Measurements from ENCODE around the gene ALDH3B2. TPM values are rescaled to one million over a fixed set of nuclear protein-coding genes. Genes with fewer than 3 reads are reported as not detected.
A peak's percentile ranks its signal among the peaks of the same experiment; 100 is the strongest.
"Not testable (repeated sequence)": the region's sequence is repeated elsewhere in the genome, so short reads cannot be mapped to it uniquely, and the experiment has no call there.

Gene ALDH3B2
- 0.57 TPM for total RNA-seq
- 11.1 TPM for polyA plus RNA-seq
- long read RNA-seq, donor 1, result 0 reads
- long read RNA-seq, donor 2, result 0 reads
- long read RNA-seq, donor 3, result 0 reads
- long read RNA-seq, donor 4, result 0 reads
- long read RNA-seq, donor 5, result 0 reads
- long read RNA-seq, donor 6, result 0 reads
- long read RNA-seq, donor 7, result 0 reads
- long read RNA-seq, donor 8, result 0 reads
- long read RNA-seq, donor 9, result 0 reads
- long read RNA-seq, donor 10, result 0 reads

GRCh38 chr11:67674442-67674871 is at the start of gene ALDH3B2:
ALDH3B2 (minus strand) TSS chr11:67674623; CDS start chr11:67666935, 7,688 bp downstream.
- Histone ChIP-seq H3K27ac (ENCODE audit: low read depth in 1 of 2, low read length in 1 of 2) (no peak within 1 kb of the TSS), H3K36me3 (ENCODE audit: control insufficient read depth in 2 of 2, insufficient read depth in 2 of 2, low read length in 1 of 2) (no peaks in the 10 kb centered on the region), H3K27me3 (ENCODE audit: control insufficient read depth in 2 of 2, insufficient read depth in 1 of 2, low read length in 1 of 2) (no peaks in the 10 kb centered on the region), H3K4me3 (ENCODE audit: low read length in 2 of 2) (no peak within 1 kb of the TSS), H3K9me3 (ENCODE audit: control insufficient read depth in 2 of 2, insufficient read depth in 1 of 2, low read length in 1 of 2) (peaks cover 0 to 12% of the 10 kb centered on the region in 2 donors), H3K4me1 (ENCODE audit: control insufficient read depth in 2 of 2, insufficient read depth in 2 of 2, low read length in 2 of 2) (peaks cover 0 to 4% of the 10 kb centered on the region in 2 donors)
- 96% methylated on average over 8 of the region's 8 CpGs for WGBS
- DNase-seq (ENCODE audit: low read depth in 6 of 9, low spot score in 9 of 9), result no peak

- H3K27me3 ChIP-seq (ENCODE audit: control insufficient read depth in 2 of 2, insufficient read depth in 1 of 2, low read length in 1 of 2); H3K4me1 ChIP-seq (ENCODE audit: control insufficient read depth in 2 of 2, insufficient read depth in 2 of 2, low read length in 2 of 2); H3K36me3 ChIP-seq (ENCODE audit: control insufficient read depth in 2 of 2, insufficient read depth in 2 of 2, low read length in 1 of 2); DNase-seq (ENCODE audit: low read depth in 6 of 9, low spot score in 9 of 9); H3K27ac ChIP-seq (ENCODE audit: low read depth in 1 of 2, low read length in 1 of 2); H3K4me3 ChIP-seq (ENCODE audit: low read length in 2 of 2); H3K9me3 ChIP-seq (ENCODE audit: control insufficient read depth in 2 of 2, insufficient read depth in 1 of 2, low read length in 1 of 2): not testable (repeated sequence)
- 96% methylated on average over 9 of the region's 9 CpGs for WGBS
These were observed 48.6 kb upstream of the ALDH3B2 start for GRCh38 chr11:67723036-67723435.

- H3K27ac ChIP-seq (ENCODE audit: low read depth in 1 of 2, low read length in 1 of 2); H3K36me3 ChIP-seq (ENCODE audit: control insufficient read depth in 2 of 2, insufficient read depth in 2 of 2, low read length in 1 of 2); H3K9me3 ChIP-seq (ENCODE audit: control insufficient read depth in 2 of 2, insufficient read depth in 1 of 2, low read length in 1 of 2); H3K4me3 ChIP-seq (ENCODE audit: low read length in 2 of 2); DNase-seq (ENCODE audit: low read depth in 6 of 9, low spot score in 9 of 9); H3K4me1 ChIP-seq (ENCODE audit: control insufficient read depth in 2 of 2, insufficient read depth in 2 of 2, low read length in 2 of 2): not testable (repeated sequence)
- H3K27me3 ChIP-seq (ENCODE audit: control insufficient read depth in 2 of 2, insufficient read depth in 1 of 2, low read length in 1 of 2), result peaks cover 0 to 24% of the 10 kb centered on the region in 2 donors
- 90% methylated on average over 7 of the region's 7 CpGs for WGBS
These were observed 41.8 kb upstream of the ALDH3B2 start for GRCh38 chr11:67716226-67716625.

GRCh38 chr11:67715801-67716200 is 41.4 kb upstream of the ALDH3B2 start:
- Histone ChIP-seq H3K27me3 (ENCODE audit: control insufficient read depth in 2 of 2, insufficient read depth in 1 of 2, low read length in 1 of 2) (peaks cover 0 to 27% of the 10 kb centered on the region in 2 donors), H3K4me1 (ENCODE audit: control insufficient read depth in 2 of 2, insufficient read depth in 2 of 2, low read length in 2 of 2) (peaks cover 4 to 11% of the 10 kb centered on the region in 2 donors)
- H3K27ac ChIP-seq (ENCODE audit: low read depth in 1 of 2, low read length in 1 of 2); DNase-seq (ENCODE audit: low read depth in 6 of 9, low spot score in 9 of 9); H3K36me3 ChIP-seq (ENCODE audit: control insufficient read depth in 2 of 2, insufficient read depth in 2 of 2, low read length in 1 of 2); H3K4me3 ChIP-seq (ENCODE audit: low read length in 2 of 2); H3K9me3 ChIP-seq (ENCODE audit: control insufficient read depth in 2 of 2, insufficient read depth in 1 of 2, low read length in 1 of 2): not testable (repeated sequence)
- 94% methylated on average over 17 of the region's 17 CpGs for WGBS

GRCh38 chr11:67713892-67714509 is 39.6 kb upstream of the ALDH3B2 start:
- peak in 8 of 9 donors; percentile 6 to 66 (median 19) for DNase-seq (ENCODE audit: low read depth in 6 of 9, low spot score in 9 of 9)
- not testable (repeated sequence) for H3K36me3 ChIP-seq (ENCODE audit: control insufficient read depth in 2 of 2, insufficient read depth in 2 of 2, low read length in 1 of 2); H3K9me3 ChIP-seq (ENCODE audit: control insufficient read depth in 2 of 2, insufficient read depth in 1 of 2, low read length in 1 of 2); H3K27ac ChIP-seq (ENCODE audit: low read depth in 1 of 2, low read length in 1 of 2); H3K4me3 ChIP-seq (ENCODE audit: low read length in 2 of 2)
- Histone ChIP-seq H3K4me1 (ENCODE audit: control insufficient read depth in 2 of 2, insufficient read depth in 2 of 2, low read length in 2 of 2) (peaks cover 4 to 11% of the 10 kb centered on the region in 2 donors), H3K27me3 (ENCODE audit: control insufficient read depth in 2 of 2, insufficient read depth in 1 of 2, low read length in 1 of 2) (peaks cover 0 to 37% of the 10 kb centered on the region in 2 donors)
- 2% methylated on average over 8 of the region's 14 CpGs for WGBS

GRCh38 chr11:67711676-67712075 is 37.3 kb upstream of the ALDH3B2 start:
- Histone ChIP-seq H3K27me3 (ENCODE audit: control insufficient read depth in 2 of 2, insufficient read depth in 1 of 2, low read length in 1 of 2) (peaks cover 0 to 34% of the 10 kb centered on the region in 2 donors), H3K4me1 (ENCODE audit: control insufficient read depth in 2 of 2, insufficient read depth in 2 of 2, low read length in 2 of 2) (peaks cover 4 to 11% of the 10 kb centered on the region in 2 donors)
- WGBS, result 24% methylated on average over 42 of the region's 46 CpGs
- not testable (repeated sequence) for H3K4me3 ChIP-seq (ENCODE audit: low read length in 2 of 2); H3K36me3 ChIP-seq (ENCODE audit: control insufficient read depth in 2 of 2, insufficient read depth in 2 of 2, low read length in 1 of 2); H3K9me3 ChIP-seq (ENCODE audit: control insufficient read depth in 2 of 2, insufficient read depth in 1 of 2, low read length in 1 of 2); DNase-seq (ENCODE audit: low read depth in 6 of 9, low spot score in 9 of 9); H3K27ac ChIP-seq (ENCODE audit: low read depth in 1 of 2, low read length in 1 of 2)

- not testable (repeated sequence) for H3K36me3 ChIP-seq (ENCODE audit: control insufficient read depth in 2 of 2, insufficient read depth in 2 of 2, low read length in 1 of 2); H3K27ac ChIP-seq (ENCODE audit: low read depth in 1 of 2, low read length in 1 of 2); H3K4me3 ChIP-seq (ENCODE audit: low read length in 2 of 2); H3K9me3 ChIP-seq (ENCODE audit: control insufficient read depth in 2 of 2, insufficient read depth in 1 of 2, low read length in 1 of 2); DNase-seq (ENCODE audit: low read depth in 6 of 9, low spot score in 9 of 9)
- WGBS, result 10% methylated on average over 31 of the region's 31 CpGs
- Histone ChIP-seq H3K27me3 (ENCODE audit: control insufficient read depth in 2 of 2, insufficient read depth in 1 of 2, low read length in 1 of 2) (peaks cover 0 to 34% of the 10 kb centered on the region in 2 donors), H3K4me1 (ENCODE audit: control insufficient read depth in 2 of 2, insufficient read depth in 2 of 2, low read length in 2 of 2) (peaks cover 4 to 11% of the 10 kb centered on the region in 2 donors)
These were observed 36.8 kb upstream of the ALDH3B2 start for GRCh38 chr11:67711212-67711611.

GRCh38 chr11:67709806-67710205 is 35.4 kb upstream of the ALDH3B2 start:
- H3K4me3 ChIP-seq (ENCODE audit: low read length in 2 of 2); H3K9me3 ChIP-seq (ENCODE audit: control insufficient read depth in 2 of 2, insufficient read depth in 1 of 2, low read length in 1 of 2); H3K27ac ChIP-seq (ENCODE audit: low read depth in 1 of 2, low read length in 1 of 2); H3K36me3 ChIP-seq (ENCODE audit: control insufficient read depth in 2 of 2, insufficient read depth in 2 of 2, low read length in 1 of 2); DNase-seq (ENCODE audit: low read depth in 6 of 9, low spot score in 9 of 9): not testable (repeated sequence)
- WGBS, result 98% methylated on average over 11 of the region's 11 CpGs
- Histone ChIP-seq H3K27me3 (ENCODE audit: control insufficient read depth in 2 of 2, insufficient read depth in 1 of 2, low read length in 1 of 2) (peaks cover 0 to 30% of the 10 kb centered on the region in 2 donors), H3K4me1 (ENCODE audit: control insufficient read depth in 2 of 2, insufficient read depth in 2 of 2, low read length in 2 of 2) (peaks cover 4 to 10% of the 10 kb centered on the region in 2 donors)

GRCh38 chr11:67705264-67705663 is 30.8 kb upstream of the ALDH3B2 start:
- WGBS, result 97% methylated on average over 3 of the region's 3 CpGs
- DNase-seq (ENCODE audit: low read depth in 6 of 9, low spot score in 9 of 9), result no peak

More at GRCh38 chr11:67705264-67705663, 30.8 kb upstream of the ALDH3B2 start:
- no peak overlapping the region for H3K27ac ChIP-seq (ENCODE audit: low read depth in 1 of 2, low read length in 1 of 2)
- H3K27me3 ChIP-seq (ENCODE audit: control insufficient read depth in 2 of 2, insufficient read depth in 1 of 2, low read length in 1 of 2), result peaks cover 0 to 4% of the 10 kb centered on the region in 2 donors
- H3K36me3 ChIP-seq (ENCODE audit: control insufficient read depth in 2 of 2, insufficient read depth in 2 of 2, low read length in 1 of 2), result no peaks in the 10 kb centered on the region
- H3K4me1 ChIP-seq (ENCODE audit: control insufficient read depth in 2 of 2, insufficient read depth in 2 of 2, low read length in 2 of 2), result no peaks in the 10 kb centered on the region
- no peak overlapping the region for H3K4me3 ChIP-seq (ENCODE audit: low read length in 2 of 2)
- no peaks in the 10 kb centered on the region for H3K9me3 ChIP-seq (ENCODE audit: control insufficient read depth in 2 of 2, insufficient read depth in 1 of 2, low read length in 1 of 2)
